Panc1 (cell line): ENCODE measurements around the gene PGM5. TPM values are rescaled to one million over a fixed set of nuclear protein-coding genes. Genes with fewer than 3 reads are reported as not detected.

Experiments used
- ATAC-seq: fragments of 200-7000 bp; cut with Tn5 transposase; 2 replicates; pipeline ENCODE4 v1.9.1; 2020; ENCODE audit warnings: mild to moderate bottlenecking, moderate library complexity
- BruUV-seq: library from RNA; stranded (reverse); fragments of 400-500 nt; replicated peaks from 2 replicates; lab custom pipeline; 2021; lab: Mats Ljungman, UMichigan
- CTCF ChIA-PET: fragments of 300-600 bp; sonication (Branson Sonifier 250); formaldehyde crosslinking; loops from one replicate; lab custom pipeline; 2022; ENCODE audit warnings: antibody characterized with exemption; lab: Charles Lee
- POLR2A ChIA-PET: fragments of 300-600 bp; sonication (Branson Sonifier 250); formaldehyde crosslinking; loops from one replicate; lab custom pipeline; 2022; ENCODE audit warnings: antibody characterized with exemption; lab: Charles Lee
- DNase-seq: peaks from one replicate; pipeline ENCODE4 v3.0.0-alpha.2; 2010; ENCODE audit warnings: low read depth, low spot score
- H3K27ac ChIP-seq: 2 replicates; pipeline ENCODE4 v1.5.1; 2011; ENCODE audit warnings: mild to moderate bottlenecking, low read length, inconsistent platforms
- H3K27me3 ChIP-seq: fragments of 200-500 bp; sonication (Bioruptor generic); 2 replicates; pipeline ENCODE4 v1.6.0; 2014; ENCODE audit warnings: low read length, inconsistent platforms; ENCODE audit not compliant: control insufficient read depth, insufficient read depth
- H3K36me3 ChIP-seq: fragments of 200-500 bp; sonication (Bioruptor generic); 2 replicates; pipeline ENCODE4 v1.5.1; 2014; ENCODE audit warnings: inconsistent platforms, mild to moderate bottlenecking, low read length, moderate library complexity; ENCODE audit not compliant: control insufficient read depth, insufficient read depth
- H3K4me1 ChIP-seq: 2 replicates; pipeline ENCODE4 v1.5.1; 2011; ENCODE audit warnings: inconsistent platforms, mild to moderate bottlenecking, low read length, moderate library complexity; ENCODE audit not compliant: control insufficient read depth, insufficient read depth
- H3K4me3 ChIP-seq, 2 experiments: 2 replicates each; pipeline ENCODE4 v1.5.1; 2011 to 2012; ENCODE audit warnings: low read depth in 2 of 2, low read length in 2 of 2, mild to moderate bottlenecking in 2 of 2, inconsistent platforms in 1 of 2, moderate library complexity in 1 of 2
- H3K9me3 ChIP-seq: fragments of 200-500 bp; sonication (Bioruptor generic); 2 replicates; pipeline ENCODE4 v1.5.1; 2014; ENCODE audit warnings: low read depth, mild to moderate bottlenecking, inconsistent platforms, low read length, moderate library complexity; ENCODE audit not compliant: control insufficient read depth, insufficient read depth
- CTCF ChIP-seq: fragments of 450-650 bp; IDR thresholded peaks from 2 replicates; pipeline ENCODE4 v1.5.1; 2017; ENCODE audit warnings: mild to moderate bottlenecking
- POLR2AphosphoS5 ChIP-seq: IDR thresholded peaks from 2 replicates; pipeline ENCODE4 v1.6.1; 2012; ENCODE audit warnings: mild to moderate bottlenecking, low read depth, low read length, moderate library complexity
- REST ChIP-seq, 2 experiments: IDR thresholded peaks; 2 replicates each; pipeline ENCODE4 v1.6.1; 2011 to 2012; ENCODE audit warnings: low read depth in 2 of 2, control low read depth in 1 of 2, low read length in 1 of 2, mild to moderate bottlenecking in 1 of 2, moderate library complexity in 1 of 2; ENCODE audit not compliant: insufficient read depth in 1 of 2
- SIN3A ChIP-seq: IDR thresholded peaks from 2 replicates; pipeline ENCODE4 v1.6.1; 2012; ENCODE audit warnings: low read depth, mild to moderate bottlenecking, low read length, moderate library complexity, borderline replicate concordance; ENCODE audit not compliant: insufficient read depth
- TCF7L2 ChIP-seq: IDR thresholded peaks from 2 replicates; pipeline ENCODE4 v1.6.1; 2011; ENCODE audit warnings: mild to moderate bottlenecking, low read depth, low read length, inconsistent platforms
- in situ Hi-C: cut with HindIII; loops from 2 replicates; pipeline ENCODE4 v1.10.0; 2016; ENCODE audit warnings: low sequenced_read_pairs, low pct_unique_long_range_greater_than_20kb
- intact Hi-C: fragments of 100-400 bp; cut with micrococcal nuclease; formaldehyde crosslinking; loops from one replicate; pipeline ENCODE4 v1.10.0; 2022; ENCODE audit not compliant: unreplicated experiment
- total RNA-seq: library from RNA; stranded (reverse); gene quantifications from one replicate; pipeline ENCODE4 v1.2.1, GENCODE V29; 2021; ENCODE audit not compliant: unreplicated experiment

The PGM5 gene
- total RNA-seq, 1 experiment from 2014 or later = 0.21 TPM

GRCh38 chr9:68462105-68462775 lies 105.8 kb downstream of the PGM5 start:
- in situ Hi-C loops (no loop called here), intact Hi-C loops (no loop called here)
- ChIA-PET CTCF (no interaction called here), POLR2A (no interaction called here)
- TF ChIP-seq TCF7L2 (no peak), REST (IDR thresholded peaks at IDR 0.05; ENCODE audit: insufficient read depth in 1 of 2, low read depth in 2 of 2, low read length in 1 of 2) (no peak), CTCF (no peak), POLR2AphosphoS5 (no peak), SIN3A (no peak)
- ATAC-seq (no peak), DNase-seq (no peak)
- no peaks in the 10 kb centered on the region for H3K4me1 ChIP-seq
- H3K4me3 ChIP-seq = no peak overlapping the region
- no peaks in the 10 kb centered on the region for H3K36me3 ChIP-seq
- no TSS peak for BruUV-seq
- no peak overlapping the region for H3K27ac ChIP-seq
- H3K9me3 ChIP-seq = no peaks in the 10 kb centered on the region
- no peaks in the 10 kb centered on the region for H3K27me3 ChIP-seq

GRCh38 chr9:68470067-68470466 lies 113.7 kb downstream of the PGM5 start:
- CTCF ChIA-PET = no interaction called here

More at GRCh38 chr9:68470067-68470466, 113.7 kb downstream of the PGM5 start:
- no peak for DNase-seq
- Histone ChIP-seq H3K27me3 (no peaks in the 10 kb centered on the region), H3K4me1 (no peaks in the 10 kb centered on the region), H3K4me3 (no peak overlapping the region), H3K27ac (no peak overlapping the region), H3K9me3 (no peaks in the 10 kb centered on the region), H3K36me3 (no peaks in the 10 kb centered on the region)
- no TSS peak for BruUV-seq
- ATAC-seq = no peak
- POLR2A ChIA-PET = no interaction called here
- intact Hi-C loops = loop anchor here (10.0 kb wide), 1 partner anchor 45 kb away; no protein-coding TSS in a partner anchor
- TF ChIP-seq SIN3A = no peak
- no peak for TF ChIP-seq POLR2AphosphoS5
- TF ChIP-seq REST (IDR thresholded peaks at IDR 0.05; ENCODE audit: insufficient read depth in 1 of 2, low read depth in 2 of 2, low read length in 1 of 2) = no peak
- no peak for TF ChIP-seq CTCF
- no peak for TF ChIP-seq TCF7L2
- in situ Hi-C loops = no loop called here
